H9 (cell line): ENCODE data around the gene SHOC1. TPM values are rescaled to one million over a fixed set of nuclear protein-coding genes. Genes with fewer than 3 reads are reported as not detected.

Experiments used
- DNase-seq: peaks from one replicate; pipeline ENCODE4 v3.0.0-alpha.2; 2017
- H2AFZ ChIP-seq: one replicate; pipeline ENCODE4 v1.6.1; 2013; ENCODE audit warnings: mild to moderate bottlenecking, low read length, control low read depth, moderate library complexity
- H2AK5ac ChIP-seq: 2 replicates; pipeline ENCODE4 v1.6.1; 2013; ENCODE audit warnings: low read length, control low read depth, mixed read lengths; ENCODE audit not compliant: insufficient read length
- H2BK120ac ChIP-seq: one replicate; pipeline ENCODE4 v1.6.1; 2013; ENCODE audit warnings: low read depth, mild to moderate bottlenecking, low read length, control low read depth, inconsistent platforms; ENCODE audit not compliant: poor library complexity, severe bottlenecking
- H2BK12ac ChIP-seq: 2 replicates; pipeline ENCODE4 v1.6.1; 2013; ENCODE audit warnings: low read length, control low read depth, mixed read lengths, low read depth; ENCODE audit not compliant: insufficient read length
- H2BK15ac ChIP-seq: 2 replicates; pipeline ENCODE4 v1.6.1; 2013; ENCODE audit warnings: low read depth, low read length, control low read depth
- H2BK20ac ChIP-seq: one replicate; pipeline ENCODE4 v1.6.1; 2013; ENCODE audit warnings: low read depth, mild to moderate bottlenecking, low read length, control low read depth, inconsistent platforms; ENCODE audit not compliant: poor library complexity, severe bottlenecking
- H2BK5ac ChIP-seq: 2 replicates; pipeline ENCODE4 v1.6.1; 2013; ENCODE audit warnings: low read length, control low read depth, mixed read lengths; ENCODE audit not compliant: insufficient read length
- H3K14ac ChIP-seq: 2 replicates; pipeline ENCODE4 v1.6.1; 2013; ENCODE audit warnings: low read length, control low read depth; ENCODE audit not compliant: insufficient read depth
- H3K18ac ChIP-seq: 2 replicates; pipeline ENCODE4 v1.6.1; 2013; ENCODE audit warnings: low read depth, mild to moderate bottlenecking, mixed read lengths, low read length, control low read depth; ENCODE audit not compliant: insufficient read length
- H3K23ac ChIP-seq: 2 replicates; pipeline ENCODE4 v1.6.1; 2013; ENCODE audit warnings: low read length, control low read depth, mixed read lengths, low read depth; ENCODE audit not compliant: insufficient read length
- H3K23me2 ChIP-seq: 2 replicates; pipeline ENCODE4 v1.6.1; 2013; ENCODE audit warnings: low read depth, mild to moderate bottlenecking, mixed read lengths, low read length, control low read depth; ENCODE audit not compliant: insufficient read length, poor library complexity, severe bottlenecking
- H3K27ac ChIP-seq: 2 replicates; pipeline ENCODE4 v1.5.1; 2013; ENCODE audit warnings: low read length, control low read depth, mixed read lengths, low read depth; ENCODE audit not compliant: insufficient read length
- H3K27me3 ChIP-seq: 2 replicates; pipeline ENCODE4 v1.6.1; 2013; ENCODE audit warnings: low read length, control low read depth, inconsistent platforms; ENCODE audit not compliant: insufficient read depth
- H3K4ac ChIP-seq: 2 replicates; pipeline ENCODE4 v1.6.1; 2013; ENCODE audit warnings: low read depth, mild to moderate bottlenecking, control low read depth, inconsistent platforms, low read length, moderate library complexity
- H3K4me1 ChIP-seq: 2 replicates; pipeline ENCODE4 v1.6.1; 2013; ENCODE audit warnings: low read length, control low read depth, inconsistent platforms; ENCODE audit not compliant: insufficient read depth
- H3K4me2 ChIP-seq: 2 replicates; pipeline ENCODE4 v1.6.1; 2013; ENCODE audit warnings: low read length, control low read depth, mixed read lengths; ENCODE audit not compliant: insufficient read length, insufficient read depth
- H3K56ac ChIP-seq: 2 replicates; pipeline ENCODE4 v1.6.1; 2013; ENCODE audit warnings: low read depth, mild to moderate bottlenecking, mixed read lengths, low read length, control low read depth; ENCODE audit not compliant: insufficient read length
- H3K79me1 ChIP-seq: 2 replicates; pipeline ENCODE4 v1.6.1; 2013; ENCODE audit warnings: low read depth, mild to moderate bottlenecking, moderate library complexity, low read length, control low read depth, inconsistent platforms; ENCODE audit not compliant: insufficient read depth, poor library complexity, severe bottlenecking
- H3K79me2 ChIP-seq: 2 replicates; pipeline ENCODE4 v1.6.1; 2013; ENCODE audit warnings: low read length, control low read depth, inconsistent platforms; ENCODE audit not compliant: insufficient read depth
- H3K9ac ChIP-seq: 2 replicates; pipeline ENCODE4 v1.6.1; 2013; ENCODE audit warnings: low read length, control low read depth, mixed read lengths; ENCODE audit not compliant: insufficient read length; ENCODE audit errors: extremely low read depth
- H3K9me3 ChIP-seq: one replicate; pipeline ENCODE4 v1.6.1; 2013; ENCODE audit warnings: low read depth, low read length, inconsistent platforms; ENCODE audit not compliant: control insufficient read depth
- H3T11ph ChIP-seq: one replicate; pipeline ENCODE4 v1.6.1; 2013; ENCODE audit warnings: mild to moderate bottlenecking, low read length, control low read depth, inconsistent platforms
- H4K20me1 ChIP-seq: one replicate; pipeline ENCODE4 v1.6.1; 2013; ENCODE audit not compliant: control insufficient read depth, insufficient read length, insufficient read depth
- H4K5ac ChIP-seq: 2 replicates; pipeline ENCODE4 v1.6.1; 2013; ENCODE audit warnings: low read depth, mild to moderate bottlenecking, mixed read lengths, low read length, control low read depth; ENCODE audit not compliant: insufficient read length
- H4K8ac ChIP-seq: replicated peaks from 2 replicates; pipeline ENCODE4 v1.6.1; 2013; ENCODE audit warnings: low read length, control low read depth, mixed read lengths, low read depth; ENCODE audit not compliant: insufficient read length
- H4K91ac ChIP-seq: 2 replicates; pipeline ENCODE4 v1.6.1; 2013; ENCODE audit warnings: low read depth, mild to moderate bottlenecking, moderate library complexity, mixed read lengths, low read length, control low read depth; ENCODE audit not compliant: insufficient read length
- H3K27ac Mint-ChIP-seq, 3 experiments: 2 replicates in 2 of 3; 3 replicates in 1 of 3; pipeline ENCODE4 v1.8.0; 2020 to 2021; ENCODE audit warnings: mixed read lengths in 3 of 3, mild to moderate bottlenecking in 1 of 3, moderate library complexity in 1 of 3
- H3K27me3 Mint-ChIP-seq: 2 replicates; pipeline ENCODE4 v1.8.0; 2021; ENCODE audit warnings: low read depth, mild to moderate bottlenecking, moderate library complexity, mixed read lengths
- H3K36me3 Mint-ChIP-seq, 3 experiments: 2 replicates in 2 of 3; 3 replicates in 1 of 3; pipeline ENCODE4 v1.8.0; 2020 to 2021; ENCODE audit warnings: low read depth in 3 of 3, mixed read lengths in 3 of 3; ENCODE audit not compliant: insufficient read depth in 1 of 3
- H3K4me1 Mint-ChIP-seq, 2 experiments: 2 replicates each; pipeline ENCODE4 v1.8.0; 2020; ENCODE audit warnings: mixed read lengths in 2 of 2
- H3K4me3 Mint-ChIP-seq, 2 experiments: 2 replicates in 1 of 2; 3 replicates in 1 of 2; pipeline ENCODE4 v1.8.0; 2020 to 2021; ENCODE audit warnings: mild to moderate bottlenecking in 2 of 2, mixed read lengths in 2 of 2, moderate library complexity in 1 of 2
- H3K9me3 Mint-ChIP-seq, 2 experiments: 2 replicates in 1 of 2; 3 replicates in 1 of 2; pipeline ENCODE4 v1.8.0; 2020; ENCODE audit warnings: mild to moderate bottlenecking in 2 of 2, mixed read lengths in 2 of 2, moderate library complexity in 1 of 2
- CTCF ChIP-seq: fragments of 200-600 bp; sonication (generic); conservative IDR thresholded peaks from 3 replicates; pipeline ENCODE4 v1.8.0; 2021; ENCODE audit warnings: antibody characterized with exemption, mild to moderate bottlenecking
- WGBS: extraction: QIAGEN DNeasy Blood & Tissue Kit; methylation state at CpG from one replicate; pipeline ENCODE4 v1.1.7; 2013; ENCODE audit warnings: missing lambda C conversion rate, low lambda C conversion rate, mixed read lengths; ENCODE audit not compliant: insufficient read length; ENCODE audit errors: extremely low coverage; 5-methylcytosine and 5-hydroxymethylcytosine counted together
- total RNA-seq: library from RNA; stranded (reverse); gene quantifications from 2 replicates; pipeline ENCODE4 v1.2.1, GENCODE V29; 2021

Gene SHOC1
- total RNA-seq, 1 experiment from 2014 or later: not detected

GRCh38 chr9:111754800-111755199 lies 39.9 kb downstream of the SHOC1 start:
- no peak for TF ChIP-seq CTCF
- no peak overlapping the region for H2AFZ ChIP-seq
- no peak overlapping the region for H3K9ac ChIP-seq
- Mint-ChIP-seq H3K36me3 (peaks cover 0 to 16% (median 4%) of the 10 kb centered on the region in 3 experiments; a peak in 4 of 7 replicates), H3K27me3 (no peaks in the 10 kb centered on the region), H3K27ac (no peak overlapping the region), H3K9me3 (peaks cover 9 to 12% of the 10 kb centered on the region in 2 experiments), H3K4me1 (no peaks in the 10 kb centered on the region; a peak in 1 of 4 replicates), H3K4me3 (no peak overlapping the region)
- no peak overlapping the region for H2BK15ac ChIP-seq
- H2AK5ac ChIP-seq: no peak overlapping the region
- H3K23ac ChIP-seq: no peak overlapping the region
- H3T11ph ChIP-seq: no peak overlapping the region
- H2BK5ac ChIP-seq: no peak overlapping the region
- no peaks in the 10 kb centered on the region for H3K9me3 ChIP-seq
- H3K4me2 ChIP-seq: no peak overlapping the region
- H4K8ac ChIP-seq: no peak overlapping the region
- H3K27me3 ChIP-seq: no peaks in the 10 kb centered on the region
- H3K23me2 ChIP-seq: no peaks in the 10 kb centered on the region
- H3K79me2 ChIP-seq: no peaks in the 10 kb centered on the region
- no peak overlapping the region for H3K18ac ChIP-seq
- no peak overlapping the region for H3K14ac ChIP-seq
- no peak overlapping the region for H4K5ac ChIP-seq
- H2BK120ac ChIP-seq: no peak overlapping the region
- H3K4me1 ChIP-seq: no peaks in the 10 kb centered on the region
- WGBS: no CpG with 5 or more reads among the region's 1 CpG
- no peak overlapping the region for H2BK12ac ChIP-seq
- no peak overlapping the region for H2BK20ac ChIP-seq
- H4K20me1 ChIP-seq: no peaks in the 10 kb centered on the region
- no peak overlapping the region for H3K27ac ChIP-seq
- no peak overlapping the region for H4K91ac ChIP-seq
- DNase-seq: no peak
- no peak overlapping the region for H3K4ac ChIP-seq
- no peak overlapping the region for H3K56ac ChIP-seq
- H3K79me1 ChIP-seq: no peaks in the 10 kb centered on the region
